GM10266 (cell line): ENCODE data around the gene LNX1.

Source experiments
- DNase-seq: peaks from one replicate; pipeline ENCODE4 v3.0.0; 2012; ENCODE audit errors: extremely low spot score
- TF ChIP-seq, protein P1 (sequence below): IDR thresholded peaks from 2 replicates; pipeline ENCODE4 v1.5.1; 2012; ENCODE audit warnings: mild to moderate bottlenecking, low read depth; ENCODE audit not compliant: control insufficient read depth, insufficient read depth; ENCODE audit errors: missing control alignments

The LNX1 gene

DNA sequence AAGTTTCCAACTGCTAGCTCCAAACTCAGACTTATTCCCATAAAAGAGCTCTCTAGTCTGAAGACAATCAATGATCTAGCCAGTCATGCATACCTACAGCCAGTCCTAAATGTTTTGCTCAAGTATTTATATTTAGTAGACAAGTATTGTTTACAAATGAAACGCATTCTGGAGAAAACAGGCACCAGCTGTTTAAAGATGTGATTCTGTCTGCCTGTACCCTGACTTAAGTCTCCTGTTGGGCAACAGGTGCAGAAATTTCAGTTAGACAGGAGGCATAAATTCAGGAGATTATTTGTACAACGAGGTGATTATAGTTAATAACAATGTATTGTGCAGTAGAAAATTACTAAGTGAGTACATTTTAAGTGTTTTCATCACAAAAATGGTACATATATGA, 28.9 kb downstream of the LNX1 start:
- DNase-seq, result no peak
- TF ChIP-seq, protein P1, sequence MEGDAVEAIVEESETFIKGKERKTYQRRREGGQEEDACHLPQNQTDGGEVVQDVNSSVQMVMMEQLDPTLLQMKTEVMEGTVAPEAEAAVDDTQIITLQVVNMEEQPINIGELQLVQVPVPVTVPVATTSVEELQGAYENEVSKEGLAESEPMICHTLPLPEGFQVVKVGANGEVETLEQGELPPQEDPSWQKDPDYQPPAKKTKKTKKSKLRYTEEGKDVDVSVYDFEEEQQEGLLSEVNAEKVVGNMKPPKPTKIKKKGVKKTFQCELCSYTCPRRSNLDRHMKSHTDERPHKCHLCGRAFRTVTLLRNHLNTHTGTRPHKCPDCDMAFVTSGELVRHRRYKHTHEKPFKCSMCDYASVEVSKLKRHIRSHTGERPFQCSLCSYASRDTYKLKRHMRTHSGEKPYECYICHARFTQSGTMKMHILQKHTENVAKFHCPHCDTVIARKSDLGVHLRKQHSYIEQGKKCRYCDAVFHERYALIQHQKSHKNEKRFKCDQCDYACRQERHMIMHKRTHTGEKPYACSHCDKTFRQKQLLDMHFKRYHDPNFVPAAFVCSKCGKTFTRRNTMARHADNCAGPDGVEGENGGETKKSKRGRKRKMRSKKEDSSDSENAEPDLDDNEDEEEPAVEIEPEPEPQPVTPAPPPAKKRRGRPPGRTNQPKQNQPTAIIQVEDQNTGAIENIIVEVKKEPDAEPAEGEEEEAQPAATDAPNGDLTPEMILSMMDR, result no peak

DNA sequence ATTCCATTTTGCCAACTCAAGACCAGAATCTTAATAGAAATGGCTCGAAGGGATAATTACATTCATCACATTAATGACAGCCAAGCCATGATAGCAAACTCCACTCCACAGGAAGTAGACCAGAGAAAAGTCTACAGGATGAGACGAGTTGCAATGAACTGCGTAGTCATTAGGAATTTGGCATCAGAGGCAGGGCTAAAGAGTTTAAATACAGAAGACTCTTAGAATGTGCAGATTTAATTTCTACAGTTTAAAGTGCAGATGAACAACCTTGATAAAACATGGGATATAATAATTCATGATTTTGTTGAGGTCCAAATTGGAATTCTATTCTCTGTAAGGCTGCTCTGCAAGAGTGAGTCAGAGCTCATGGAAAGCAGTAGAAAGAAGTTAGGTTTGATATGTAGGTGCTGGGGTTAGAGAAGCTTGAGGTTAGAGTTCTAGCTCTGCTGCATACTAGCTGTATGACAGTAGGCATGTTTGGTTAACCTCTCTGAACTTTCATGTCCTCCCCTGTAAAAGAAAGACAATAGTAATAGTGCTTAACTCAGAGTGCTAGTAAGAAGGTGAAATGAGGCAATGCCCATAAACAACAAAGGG, 32.2 kb downstream of the LNX1 start:
- TF ChIP-seq, protein P1, result no peak
- no peak for DNase-seq

DNA sequence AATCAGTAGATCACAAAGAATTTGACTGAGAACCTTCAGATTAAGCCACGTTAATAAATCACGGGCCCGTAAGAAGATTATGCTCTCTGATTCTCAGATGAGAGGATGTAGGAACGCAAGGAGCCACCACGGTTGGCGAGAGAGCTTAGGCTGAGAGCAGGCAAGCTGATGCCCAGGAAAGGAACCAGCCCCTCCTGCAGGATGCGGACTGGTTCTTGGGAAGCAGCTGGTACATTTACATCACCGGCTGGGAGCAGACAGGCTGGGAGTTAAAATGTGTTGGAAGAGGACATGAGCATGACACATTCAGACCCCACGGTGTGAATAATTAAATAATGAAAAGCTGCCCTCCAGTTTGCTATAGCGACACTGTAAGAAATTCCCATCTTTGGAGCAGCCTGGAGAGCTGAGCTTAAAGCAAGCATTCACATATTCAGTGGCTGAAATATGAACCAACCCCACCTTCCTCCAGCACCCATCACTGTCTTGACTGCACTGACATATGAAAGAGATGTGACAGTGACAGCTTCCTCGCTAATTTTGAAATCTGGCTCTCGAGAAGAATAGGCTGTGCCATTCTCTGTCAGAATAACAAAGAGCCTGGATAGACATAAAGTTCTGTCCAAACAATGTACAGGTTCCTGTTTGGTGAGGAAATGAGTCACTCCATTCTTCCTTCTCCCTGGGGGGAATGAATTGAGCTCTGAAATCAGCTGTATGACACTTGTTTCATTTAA, 33.1 kb downstream of the LNX1 start:
- no peak for DNase-seq
- TF ChIP-seq, protein P1, result no peak

DNA sequence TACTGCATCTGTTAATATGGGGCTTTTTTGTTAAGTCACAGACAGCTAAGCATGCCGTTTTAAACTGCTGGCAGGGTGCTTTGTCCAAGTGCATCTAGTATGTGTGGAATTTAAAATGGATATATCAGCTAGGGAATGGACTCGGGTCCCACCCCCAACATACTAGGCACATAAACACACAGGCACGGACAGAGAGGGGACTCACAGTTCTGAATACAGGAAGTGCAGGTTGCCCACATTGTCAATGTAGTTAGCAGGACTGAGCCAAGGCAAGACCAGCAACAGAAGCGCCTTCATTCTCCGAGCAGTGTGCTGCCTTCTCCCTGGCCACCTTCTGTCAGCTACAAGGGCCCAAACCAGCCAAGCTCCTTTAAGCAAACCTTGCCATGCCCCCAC, 33.6 kb downstream of the LNX1 start:
- no peak for DNase-seq
- TF ChIP-seq, protein P1, result no peak

DNA sequence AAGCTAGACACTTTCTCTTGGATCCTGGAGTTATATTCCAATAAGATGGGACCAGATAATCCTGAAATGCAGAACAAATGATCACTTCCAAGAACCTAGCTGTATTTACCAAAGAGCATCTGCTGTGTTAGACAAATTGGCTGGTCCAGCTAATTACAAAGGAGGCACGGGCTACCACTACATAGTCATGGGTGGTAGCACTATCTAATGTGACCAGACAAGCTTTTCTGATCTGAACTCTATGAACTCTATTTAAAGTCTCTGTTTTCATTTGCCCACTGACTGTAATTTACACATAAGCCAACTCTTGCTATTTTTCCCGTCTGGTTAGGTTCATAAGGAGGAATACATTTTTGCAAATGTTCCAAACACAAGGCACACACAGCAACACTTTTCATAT, 34.6 kb downstream of the LNX1 start:
- TF ChIP-seq, protein P1, result no peak
- no peak for DNase-seq

DNA sequence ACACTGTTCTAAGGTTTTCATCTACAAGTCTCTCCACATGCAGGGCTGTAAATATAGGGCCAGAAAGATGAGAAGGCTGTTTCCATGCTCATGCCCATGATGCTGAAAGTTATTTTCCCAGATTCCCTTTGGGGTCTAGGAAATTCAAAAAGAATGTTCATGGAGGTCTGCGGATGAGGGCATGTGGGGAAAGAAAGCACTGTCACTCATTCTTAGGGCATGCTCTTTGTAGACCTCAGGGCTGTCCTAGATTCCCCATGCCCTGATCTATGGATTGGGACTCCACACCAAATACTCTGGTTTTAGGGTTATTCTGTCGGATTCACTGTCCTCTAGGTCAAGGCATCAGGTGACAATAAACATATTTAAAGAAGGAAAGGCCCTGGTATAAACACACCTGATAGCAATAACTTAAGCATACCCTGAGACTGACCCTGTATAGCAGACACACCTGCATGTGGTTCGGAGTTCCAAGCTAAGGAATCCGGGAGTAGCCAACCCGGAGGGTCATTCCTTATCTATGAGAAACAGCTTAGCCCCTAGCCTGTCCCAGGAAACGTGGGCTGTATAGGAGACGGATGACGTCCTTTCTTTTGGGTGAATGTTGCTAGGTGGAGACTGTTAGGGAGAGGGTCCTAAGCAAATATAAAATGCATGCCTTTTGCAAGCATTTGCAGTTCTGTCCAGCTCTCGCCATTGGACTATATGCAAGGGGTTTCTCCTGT, 37.6 kb downstream of the LNX1 start:
- no peak for DNase-seq

More for the DNA sequence above, 37.6 kb downstream of the LNX1 start:
- TF ChIP-seq, protein P1, result no peak
